ENCODE results near the gene TSFM.

DNA sequence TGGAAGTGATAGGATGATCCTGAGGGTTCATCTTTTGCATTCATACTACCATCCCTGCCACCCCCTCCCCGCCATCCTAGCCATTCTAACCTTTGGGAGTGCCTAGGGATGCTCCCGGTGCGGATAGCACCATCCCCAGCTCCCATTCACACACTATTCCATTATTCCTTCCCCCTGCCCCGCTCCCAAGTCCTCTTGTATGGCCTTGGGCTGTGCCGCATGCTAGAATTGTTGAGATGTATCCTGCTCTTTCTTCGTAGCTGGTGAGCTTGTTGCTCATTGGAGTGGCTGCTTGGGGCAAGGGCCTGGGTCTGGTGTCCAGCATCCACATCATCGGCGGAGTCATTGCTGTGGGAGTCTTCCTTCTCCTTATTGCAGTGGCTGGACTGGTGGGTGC is 37.1 kb upstream of the TSFM start:
- no peak for TF ChIP-seq POLR2A (IDR thresholded peaks at IDR 0.05)
- TF ChIP-seq CTCF (IDR thresholded peaks at IDR 0.05) = no peak
- TF ChIP-seq POLR2AphosphoS5 (IDR thresholded peaks at IDR 0.05; ENCODE audit: insufficient read depth in 1 of 2, low read depth in 1 of 2) = no peak

Data from vagina (tissue), 2 donors.